ENCODE results near the gene UGGT2.

UGGT2 gene, protein sequence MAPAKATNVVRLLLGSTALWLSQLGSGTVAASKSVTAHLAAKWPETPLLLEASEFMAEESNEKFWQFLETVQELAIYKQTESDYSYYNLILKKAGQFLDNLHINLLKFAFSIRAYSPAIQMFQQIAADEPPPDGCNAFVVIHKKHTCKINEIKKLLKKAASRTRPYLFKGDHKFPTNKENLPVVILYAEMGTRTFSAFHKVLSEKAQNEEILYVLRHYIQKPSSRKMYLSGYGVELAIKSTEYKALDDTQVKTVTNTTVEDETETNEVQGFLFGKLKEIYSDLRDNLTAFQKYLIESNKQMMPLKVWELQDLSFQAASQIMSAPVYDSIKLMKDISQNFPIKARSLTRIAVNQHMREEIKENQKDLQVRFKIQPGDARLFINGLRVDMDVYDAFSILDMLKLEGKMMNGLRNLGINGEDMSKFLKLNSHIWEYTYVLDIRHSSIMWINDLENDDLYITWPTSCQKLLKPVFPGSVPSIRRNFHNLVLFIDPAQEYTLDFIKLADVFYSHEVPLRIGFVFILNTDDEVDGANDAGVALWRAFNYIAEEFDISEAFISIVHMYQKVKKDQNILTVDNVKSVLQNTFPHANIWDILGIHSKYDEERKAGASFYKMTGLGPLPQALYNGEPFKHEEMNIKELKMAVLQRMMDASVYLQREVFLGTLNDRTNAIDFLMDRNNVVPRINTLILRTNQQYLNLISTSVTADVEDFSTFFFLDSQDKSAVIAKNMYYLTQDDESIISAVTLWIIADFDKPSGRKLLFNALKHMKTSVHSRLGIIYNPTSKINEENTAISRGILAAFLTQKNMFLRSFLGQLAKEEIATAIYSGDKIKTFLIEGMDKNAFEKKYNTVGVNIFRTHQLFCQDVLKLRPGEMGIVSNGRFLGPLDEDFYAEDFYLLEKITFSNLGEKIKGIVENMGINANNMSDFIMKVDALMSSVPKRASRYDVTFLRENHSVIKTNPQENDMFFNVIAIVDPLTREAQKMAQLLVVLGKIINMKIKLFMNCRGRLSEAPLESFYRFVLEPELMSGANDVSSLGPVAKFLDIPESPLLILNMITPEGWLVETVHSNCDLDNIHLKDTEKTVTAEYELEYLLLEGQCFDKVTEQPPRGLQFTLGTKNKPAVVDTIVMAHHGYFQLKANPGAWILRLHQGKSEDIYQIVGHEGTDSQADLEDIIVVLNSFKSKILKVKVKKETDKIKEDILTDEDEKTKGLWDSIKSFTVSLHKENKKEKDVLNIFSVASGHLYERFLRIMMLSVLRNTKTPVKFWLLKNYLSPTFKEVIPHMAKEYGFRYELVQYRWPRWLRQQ (N-terminal part only)

GRCh38 chr13:96053003-96053703, at the start of gene UGGT2:
Gene UGGT2 (minus strand): TSS chr13:96053401. CDS start chr13:96053312, 89 bp downstream.
- Histone ChIP-seq H3K9me3 (ENCODE audit: control insufficient read depth, insufficient read depth, low read depth, low read length) (peaks cover 3% of the 10 kb centered on the region; the same call in 1 of the 2 replicates), H3K4me3 (ENCODE audit: low read depth, low read length) (peak within 1 kb of the TSS; percentile 99), H3K4me1 (ENCODE audit: control insufficient read depth, insufficient read depth, low read length) (no peaks in the 10 kb centered on the region), H3K27ac (ENCODE audit: low read depth, low read length) (peak within 1 kb of the TSS; percentile 78), H3K27me3 (ENCODE audit: control insufficient read depth, insufficient read depth, low read length) (no peaks in the 10 kb centered on the region), H3K9ac (ENCODE audit: low read length) (peak within 1 kb of the TSS; percentile 93), H3K36me3 (ENCODE audit: control insufficient read depth, insufficient read depth, low read length) (no peaks in the 10 kb centered on the region)

DNA sequence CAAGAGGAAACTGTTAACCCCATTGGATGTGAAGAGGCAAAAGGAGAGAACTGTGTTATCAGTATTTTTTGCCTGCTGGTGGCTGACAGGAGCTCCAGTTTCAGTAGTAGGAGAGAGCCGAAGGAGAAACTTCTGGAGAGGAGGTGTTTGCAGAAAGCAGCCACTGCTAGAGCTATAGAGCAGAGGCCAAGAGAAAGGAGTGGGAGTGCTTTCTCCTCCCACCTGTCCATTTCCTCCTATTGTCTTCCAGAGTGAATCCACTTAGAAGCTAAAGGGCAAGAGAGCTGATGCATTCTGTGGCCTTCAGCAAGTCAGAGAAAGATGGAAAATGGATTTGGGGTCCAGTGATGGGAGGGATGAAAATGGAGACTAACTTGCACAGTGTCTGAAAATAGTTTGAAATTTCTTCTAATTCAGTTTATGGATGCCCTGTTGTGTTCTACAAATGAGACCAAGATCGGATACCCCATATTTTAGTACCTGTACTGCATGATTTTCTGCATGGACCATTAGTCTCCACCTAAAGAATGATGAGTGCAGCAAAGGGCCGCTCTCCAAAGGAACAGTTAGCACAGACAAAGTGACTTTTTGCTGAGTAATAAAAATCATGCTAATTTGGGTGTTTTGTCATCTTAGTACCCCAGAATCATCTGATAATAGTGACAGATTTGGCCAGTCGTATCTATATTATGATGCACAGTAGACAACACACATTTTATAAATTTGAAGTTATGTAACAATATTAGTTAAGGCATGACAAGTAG, 47.4 kb upstream of the UGGT2 start:
- Histone ChIP-seq H3K27ac (ENCODE audit: low read depth, low read length) (no peak overlapping the region), H3K36me3 (ENCODE audit: control insufficient read depth, insufficient read depth, low read length) (no peaks in the 10 kb centered on the region), H3K9ac (ENCODE audit: low read length) (no peak overlapping the region), H3K9me3 (ENCODE audit: control insufficient read depth, insufficient read depth, low read depth, low read length) (no peaks in the 10 kb centered on the region), H3K4me1 (ENCODE audit: control insufficient read depth, insufficient read depth, low read length) (peaks cover 10% of the 10 kb centered on the region), H3K27me3 (ENCODE audit: control insufficient read depth, insufficient read depth, low read length) (peaks cover 1% of the 10 kb centered on the region; the same call in 1 of the 2 replicates), H3K4me3 (ENCODE audit: low read depth, low read length) (no peak overlapping the region)

- no peaks in the 10 kb centered on the region for H3K36me3 ChIP-seq (ENCODE audit: control insufficient read depth, insufficient read depth, low read length)
- H3K4me3 ChIP-seq (ENCODE audit: low read depth, low read length), result no peak overlapping the region
- H3K27me3 ChIP-seq (ENCODE audit: control insufficient read depth, insufficient read depth, low read length), result peaks cover 69% of the 10 kb centered on the region
- no peaks in the 10 kb centered on the region for H3K9me3 ChIP-seq (ENCODE audit: control insufficient read depth, insufficient read depth, low read depth, low read length)
- no peak overlapping the region for H3K9ac ChIP-seq (ENCODE audit: low read length)
- no peak overlapping the region for H3K27ac ChIP-seq (ENCODE audit: low read depth, low read length)
- H3K4me1 ChIP-seq (ENCODE audit: control insufficient read depth, insufficient read depth, low read length), result peaks cover 4% of the 10 kb centered on the region; the same call in 1 of the 2 replicates
Measured at GRCh38 chr13:96093296-96094006, 40.2 kb upstream of the UGGT2 start.

GRCh38 chr13:96091164-96092117, 38.2 kb upstream of the UGGT2 start:
- no peak overlapping the region for H3K27ac ChIP-seq (ENCODE audit: low read depth, low read length)
- peaks cover 4% of the 10 kb centered on the region; the same call in 1 of the 2 replicates for H3K4me1 ChIP-seq (ENCODE audit: control insufficient read depth, insufficient read depth, low read length)
- H3K27me3 ChIP-seq (ENCODE audit: control insufficient read depth, insufficient read depth, low read length), result peaks cover 85% of the 10 kb centered on the region
- H3K4me3 ChIP-seq (ENCODE audit: low read depth, low read length), result peak overlapping the region; percentile 68
- H3K36me3 ChIP-seq (ENCODE audit: control insufficient read depth, insufficient read depth, low read length), result no peaks in the 10 kb centered on the region
- no peak overlapping the region for H3K9ac ChIP-seq (ENCODE audit: low read length)
- H3K9me3 ChIP-seq (ENCODE audit: control insufficient read depth, insufficient read depth, low read depth, low read length), result no peaks in the 10 kb centered on the region

GRCh38 chr13:96090240-96091101, 37.3 kb upstream of the UGGT2 start:
- H3K27ac ChIP-seq (ENCODE audit: low read depth, low read length), result no peak overlapping the region
- H3K27me3 ChIP-seq (ENCODE audit: control insufficient read depth, insufficient read depth, low read length), result peaks cover 82% of the 10 kb centered on the region
- H3K9ac ChIP-seq (ENCODE audit: low read length), result no peak overlapping the region
- no peaks in the 10 kb centered on the region for H3K36me3 ChIP-seq (ENCODE audit: control insufficient read depth, insufficient read depth, low read length)
- H3K4me3 ChIP-seq (ENCODE audit: low read depth, low read length), result peak overlapping the region; percentile 68
- no peaks in the 10 kb centered on the region for H3K9me3 ChIP-seq (ENCODE audit: control insufficient read depth, insufficient read depth, low read depth, low read length)
- H3K4me1 ChIP-seq (ENCODE audit: control insufficient read depth, insufficient read depth, low read length), result peaks cover 4% of the 10 kb centered on the region; the same call in 1 of the 2 replicates

DNA sequence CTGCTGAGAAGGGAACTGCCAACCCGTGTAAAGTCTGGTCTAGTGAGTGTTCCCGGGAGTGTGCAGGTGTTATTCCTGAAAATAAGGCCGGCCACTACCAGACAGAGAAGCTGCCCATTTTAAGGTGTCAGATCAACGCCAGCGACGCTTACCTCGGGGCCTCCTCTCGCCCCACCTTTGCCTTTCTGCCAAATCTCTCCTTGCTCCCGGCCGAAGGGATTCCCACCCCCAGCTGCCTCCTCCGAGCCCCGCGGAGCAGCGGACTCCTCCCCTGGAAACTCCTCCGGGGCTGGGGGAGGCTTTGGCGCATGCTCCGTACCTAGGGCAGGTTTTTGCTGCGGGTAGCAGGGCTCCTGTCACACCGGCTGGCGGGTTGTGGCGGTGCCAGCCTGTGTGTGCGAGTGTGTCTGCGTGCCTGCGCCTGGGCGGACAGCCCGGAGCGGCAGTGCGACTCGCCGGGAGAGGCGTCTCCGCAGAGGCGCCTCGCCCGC, 36.6 kb upstream of the UGGT2 start, which contains the start of gene HS6ST3:
HS6ST3 (plus strand) TSS at position 359 of the 491 bp plus-strand sequence.
- Histone ChIP-seq H3K9me3 (ENCODE audit: control insufficient read depth, insufficient read depth, low read depth, low read length) (no peaks in the 10 kb centered on the region), H3K27ac (ENCODE audit: low read depth, low read length) (no peak within 1 kb of the TSS), H3K4me1 (ENCODE audit: control insufficient read depth, insufficient read depth, low read length) (peaks cover 8% of the 10 kb centered on the region; the same call in 1 of the 2 replicates), H3K9ac (ENCODE audit: low read length) (peak within 1 kb of the TSS; percentile 2), H3K4me3 (ENCODE audit: low read depth, low read length) (peak within 1 kb of the TSS; percentile 68), H3K27me3 (ENCODE audit: control insufficient read depth, insufficient read depth, low read length) (peaks cover 76% of the 10 kb centered on the region), H3K36me3 (ENCODE audit: control insufficient read depth, insufficient read depth, low read length) (no peaks in the 10 kb centered on the region)

GRCh38 chr13:96089139-96089538, 35.9 kb upstream of the UGGT2 start:
- H3K27me3 ChIP-seq (ENCODE audit: control insufficient read depth, insufficient read depth, low read length), result peaks cover 70% of the 10 kb centered on the region
- H3K27ac ChIP-seq (ENCODE audit: low read depth, low read length), result no peak overlapping the region
- H3K4me1 ChIP-seq (ENCODE audit: control insufficient read depth, insufficient read depth, low read length), result peaks cover 11% of the 10 kb centered on the region; the same call in 1 of the 2 replicates
- peak overlapping the region; percentile 68; the same call in 1 of the 2 replicates for H3K4me3 ChIP-seq (ENCODE audit: low read depth, low read length)
- H3K9ac ChIP-seq (ENCODE audit: low read length), result no peak overlapping the region
- no peaks in the 10 kb centered on the region for H3K9me3 ChIP-seq (ENCODE audit: control insufficient read depth, insufficient read depth, low read depth, low read length)
- H3K36me3 ChIP-seq (ENCODE audit: control insufficient read depth, insufficient read depth, low read length), result no peaks in the 10 kb centered on the region

- H3K9ac ChIP-seq (ENCODE audit: low read length), result no peak overlapping the region
- H3K27ac ChIP-seq (ENCODE audit: low read depth, low read length), result no peak overlapping the region
- no peaks in the 10 kb centered on the region for H3K9me3 ChIP-seq (ENCODE audit: control insufficient read depth, insufficient read depth, low read depth, low read length)
- peaks cover 7% of the 10 kb centered on the region; the same call in 1 of the 2 replicates for H3K4me1 ChIP-seq (ENCODE audit: control insufficient read depth, insufficient read depth, low read length)
- H3K27me3 ChIP-seq (ENCODE audit: control insufficient read depth, insufficient read depth, low read length), result peaks cover 46% of the 10 kb centered on the region
- no peaks in the 10 kb centered on the region for H3K36me3 ChIP-seq (ENCODE audit: control insufficient read depth, insufficient read depth, low read length)
- H3K4me3 ChIP-seq (ENCODE audit: low read depth, low read length), result no peak overlapping the region
Measured at GRCh38 chr13:96086736-96087135, 33.5 kb upstream of the UGGT2 start.

Data from HUES6 (cell line).